Activated CD8-positive, alpha-beta memory T cell treated with anti-CD3 and anti-CD28 coated beads for 24 hours (primary cell): ENCODE results near the gene C1orf232.

Source experiments
- DNase-seq: peaks from one replicate; pipeline ENCODE4 v3.0.0-alpha.2; 2020

The C1orf232 gene

DNA sequence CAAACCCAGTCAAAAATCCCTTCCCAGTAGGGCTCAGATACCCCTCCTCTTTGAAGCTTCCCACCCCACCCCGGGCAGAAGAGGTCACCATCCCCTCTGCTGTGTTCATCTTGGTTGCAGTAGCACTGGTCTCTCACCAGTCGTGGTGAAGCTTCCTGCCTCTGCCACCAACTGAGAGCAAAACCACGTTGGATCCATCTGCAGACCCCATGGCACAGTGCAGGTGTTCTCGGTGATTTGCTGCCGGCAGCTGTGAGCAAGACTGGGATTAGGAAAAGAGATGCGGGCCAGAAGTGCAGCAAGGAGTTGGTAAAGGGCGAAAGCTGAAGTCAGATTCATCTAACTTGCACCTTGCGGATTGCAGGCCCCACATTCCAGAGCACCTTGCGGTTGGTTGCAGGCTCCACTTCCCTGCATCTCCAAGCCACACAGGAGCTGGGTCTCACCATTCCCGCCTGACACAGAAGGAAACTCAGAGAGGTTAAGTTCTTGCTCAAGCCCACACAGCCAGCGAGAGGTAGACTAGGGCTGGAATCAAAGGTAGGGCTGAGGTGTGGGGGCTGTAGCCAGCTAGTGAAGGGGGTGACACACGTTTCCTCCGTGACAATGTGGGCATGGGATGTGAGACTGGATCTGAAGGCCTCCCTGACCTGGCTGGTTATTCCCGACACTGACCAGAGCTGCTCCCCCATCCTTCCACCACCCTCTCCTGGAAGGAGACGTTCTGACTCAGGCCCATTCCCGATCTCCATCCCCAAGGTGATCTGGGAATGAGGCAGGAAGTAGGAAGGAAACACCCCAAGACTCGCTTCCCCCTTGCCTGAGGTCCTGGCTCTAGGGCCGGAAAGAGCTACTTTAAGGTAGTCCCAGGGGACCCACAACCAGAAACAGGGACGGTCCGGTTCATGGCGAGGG, 13.1 kb downstream of the C1orf232 start:
- no peak for DNase-seq

GRCh38 chr1:26154750-26155149, 14.0 kb downstream of the C1orf232 start:
- no peak for DNase-seq

GRCh38 chr1:26153966-26154532, 14.7 kb downstream of the C1orf232 start:
- DNase-seq = no peak

DNA sequence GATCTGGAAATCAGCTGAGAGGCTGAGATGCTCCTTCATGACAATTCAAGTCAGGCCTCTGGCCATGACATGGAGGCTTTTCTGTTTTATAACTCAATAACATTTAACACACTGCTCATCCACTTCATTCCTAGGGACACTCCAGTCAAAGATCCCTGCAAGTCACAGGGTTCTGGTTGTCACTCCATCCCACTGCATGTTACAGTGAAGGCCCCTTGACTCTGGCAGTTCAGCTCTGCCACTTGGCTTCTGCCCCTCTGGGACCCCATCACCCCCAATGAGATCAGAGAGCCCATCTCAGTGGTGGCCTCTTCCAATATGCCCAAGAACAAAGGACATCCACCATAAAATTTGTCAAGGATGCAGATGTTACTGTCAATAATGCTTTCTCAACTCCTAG, 19.9 kb downstream of the C1orf232 start:
- DNase-seq = peak; percentile 26

GRCh38 chr1:26145960-26146294, 22.8 kb downstream of the C1orf232 start:
- no peak for DNase-seq

- peak; percentile 87 for DNase-seq
Measured at GRCh38 chr1:26145041-26145959, 23.5 kb downstream of the C1orf232 start.

DNA sequence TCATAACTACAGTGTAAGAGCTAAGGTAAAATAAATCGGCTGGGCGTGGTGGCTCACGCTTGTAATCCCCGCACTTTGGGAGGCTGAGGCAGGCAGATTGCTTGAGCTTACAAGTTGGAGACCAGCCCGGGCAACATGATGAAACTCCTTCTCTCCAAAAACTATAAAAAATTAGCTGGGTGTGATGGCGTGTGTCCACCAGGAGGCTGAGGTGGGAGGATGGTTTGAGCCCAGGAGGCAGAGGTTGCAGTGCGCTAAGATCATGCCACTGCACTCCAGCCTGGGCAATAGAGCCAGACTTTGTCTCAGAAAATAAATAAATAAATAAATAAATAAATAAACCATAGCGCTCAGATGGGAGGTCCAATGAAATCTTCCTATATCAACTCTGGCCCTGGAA, 26.6 kb downstream of the C1orf232 start:
- peak; percentile 21 for DNase-seq

GRCh38 chr1:26138974-26139558, 29.7 kb downstream of the C1orf232 start:
- no peak for DNase-seq

DNA sequence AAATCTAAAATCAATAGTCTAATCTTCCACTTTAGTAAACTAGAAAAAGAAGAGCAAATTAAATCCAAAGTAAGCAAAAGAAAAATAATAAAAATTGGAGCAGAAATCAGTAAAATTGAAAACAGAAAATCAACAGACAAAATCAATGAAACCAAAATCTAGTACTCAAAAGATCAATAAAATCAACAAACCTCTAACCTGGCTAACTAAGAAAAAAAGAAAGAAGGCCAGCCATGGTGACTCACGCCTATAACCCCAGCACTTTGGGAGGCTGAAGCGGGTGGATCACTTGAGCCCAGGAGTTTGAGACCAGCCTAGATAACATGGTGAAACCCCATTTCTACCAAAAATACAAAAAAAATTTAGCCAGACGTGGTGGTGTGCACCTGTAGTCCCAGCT, 34.3 kb downstream of the C1orf232 start:
- no peak for DNase-seq

DNA sequence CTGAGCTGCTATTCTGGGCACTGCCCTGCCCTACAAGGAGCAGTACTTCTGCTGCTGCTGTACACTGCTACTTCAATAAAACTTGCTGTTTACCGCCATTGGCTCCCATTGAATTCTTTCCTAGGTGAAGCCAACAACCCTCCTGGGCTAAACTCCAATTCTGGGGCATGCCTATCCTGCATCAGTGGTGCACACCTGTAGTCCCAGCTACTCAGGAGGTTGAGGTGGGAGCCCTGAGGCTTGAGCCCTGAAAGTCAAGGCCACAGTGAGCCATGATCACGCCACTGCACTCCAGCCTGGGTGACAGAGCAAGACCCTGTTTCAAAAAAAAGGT, 36.0 kb downstream of the C1orf232 start:
- no peak for DNase-seq

DNA sequence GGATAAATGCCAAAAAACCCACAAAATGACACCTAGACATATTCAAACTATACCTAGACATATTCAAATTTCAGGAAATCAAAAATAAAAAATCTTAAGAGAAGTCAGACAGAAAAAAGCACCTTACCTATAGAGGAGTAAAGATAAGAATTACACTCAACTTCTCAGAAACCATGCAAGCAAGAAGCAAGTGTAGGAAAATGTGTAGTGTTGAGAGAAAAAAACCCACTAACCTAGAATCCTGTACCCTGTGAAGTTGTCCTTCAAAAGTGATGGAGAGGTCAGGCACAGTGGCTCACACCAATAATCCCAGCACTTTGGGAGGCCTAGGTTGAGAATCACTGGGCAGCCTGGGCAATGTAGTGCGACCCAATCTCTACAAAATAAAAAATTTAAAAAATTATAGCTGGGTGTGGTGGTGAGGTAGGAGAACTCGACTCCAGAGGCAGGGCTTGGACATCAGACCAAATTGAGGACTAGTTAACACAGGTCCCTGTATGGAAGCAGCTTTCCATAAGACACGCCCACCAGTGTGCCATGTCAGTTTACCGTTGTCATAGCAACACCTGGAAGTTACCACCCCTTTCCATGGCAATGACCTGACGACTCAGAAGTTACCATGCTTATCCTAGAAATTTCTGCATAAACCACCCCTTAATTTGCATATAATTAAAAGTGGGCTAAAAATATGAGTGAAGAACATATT, 36.5 kb downstream of the C1orf232 start:
- DNase-seq = no peak

DNA sequence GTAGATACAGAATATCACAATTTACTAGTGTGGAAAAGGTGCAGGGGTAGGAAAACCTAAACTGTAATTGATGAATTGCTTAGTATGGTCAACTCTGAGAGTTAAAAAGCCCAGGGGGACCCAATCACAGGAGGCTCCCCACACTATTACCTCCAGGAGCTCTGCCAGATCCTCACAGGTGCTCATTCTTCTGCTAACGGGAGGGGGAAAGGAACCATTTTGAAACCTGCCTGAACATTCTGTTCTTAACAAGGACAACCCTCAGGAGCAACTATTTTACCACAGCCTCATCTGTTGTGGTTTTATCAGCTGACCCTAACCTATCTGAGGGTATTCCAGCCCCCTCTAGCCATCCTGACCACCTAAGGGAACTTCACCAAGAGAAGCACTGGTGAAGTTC, 38.1 kb downstream of the C1orf232 start:
- DNase-seq = no peak

GRCh38 chr1:26129778-26130177, 39.0 kb downstream of the C1orf232 start:
- no peak for DNase-seq

- DNase-seq = no peak
Measured at GRCh38 chr1:26127235-26128163, 41.3 kb downstream of the C1orf232 start.

DNA sequence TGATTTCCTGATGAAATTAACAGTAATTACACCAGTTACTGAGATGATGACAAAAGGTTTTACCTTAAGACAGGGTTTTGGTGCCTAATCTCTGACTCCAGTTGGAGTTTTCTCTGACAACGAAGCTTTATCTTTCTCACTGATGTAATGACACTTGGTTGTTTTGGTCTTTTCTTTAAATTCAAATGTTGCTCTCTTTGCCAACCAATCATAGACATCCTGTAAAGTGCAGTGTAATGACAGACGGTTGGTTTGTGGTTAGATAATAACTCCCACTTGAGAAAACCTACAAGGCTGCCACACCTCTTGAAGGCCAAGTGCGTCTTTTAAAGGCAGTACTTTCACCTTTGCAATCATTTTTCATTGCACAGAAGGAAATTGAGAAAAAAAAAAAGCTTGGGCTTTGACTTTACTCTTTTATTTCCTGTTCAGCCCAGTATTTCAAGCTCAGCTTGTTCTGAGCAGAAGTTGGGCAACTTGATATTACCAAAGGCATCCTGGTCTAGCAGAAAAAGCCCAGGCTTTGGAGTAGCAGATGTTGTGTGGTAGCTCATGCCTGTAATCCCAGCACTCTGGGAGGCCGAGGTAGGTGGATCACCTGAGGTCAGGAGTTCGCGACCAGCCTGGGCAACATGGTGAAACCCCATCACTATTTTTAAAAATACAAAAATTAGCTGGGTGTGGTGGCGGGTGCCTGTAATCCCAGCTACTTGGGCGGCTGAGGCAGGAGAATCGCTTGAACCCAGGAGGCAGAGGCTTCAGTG, 42.3 kb downstream of the C1orf232 start:
- no peak for DNase-seq

- no peak for DNase-seq
Measured at GRCh38 chr1:26125946-26126320, 42.8 kb downstream of the C1orf232 start.

DNA sequence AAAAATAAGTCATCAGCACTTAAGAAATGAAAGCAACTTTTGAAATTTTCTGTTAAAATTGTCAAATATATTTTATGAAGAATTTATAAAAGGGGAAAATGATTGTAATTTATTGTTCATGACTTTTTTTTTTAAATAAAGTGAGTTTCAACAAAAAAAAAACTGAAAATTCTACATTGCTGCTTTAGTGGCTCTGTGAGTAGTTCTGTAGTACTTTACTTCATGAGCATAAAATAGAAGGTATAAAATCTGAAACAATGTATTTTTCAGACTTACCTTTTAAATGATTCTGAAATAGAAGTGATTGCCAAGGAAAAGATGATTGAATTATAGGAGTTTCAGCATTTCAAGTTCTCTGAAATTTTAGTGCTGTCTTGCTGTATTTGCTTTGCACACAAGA, 43.4 kb downstream of the C1orf232 start:
- no peak for DNase-seq

DNA sequence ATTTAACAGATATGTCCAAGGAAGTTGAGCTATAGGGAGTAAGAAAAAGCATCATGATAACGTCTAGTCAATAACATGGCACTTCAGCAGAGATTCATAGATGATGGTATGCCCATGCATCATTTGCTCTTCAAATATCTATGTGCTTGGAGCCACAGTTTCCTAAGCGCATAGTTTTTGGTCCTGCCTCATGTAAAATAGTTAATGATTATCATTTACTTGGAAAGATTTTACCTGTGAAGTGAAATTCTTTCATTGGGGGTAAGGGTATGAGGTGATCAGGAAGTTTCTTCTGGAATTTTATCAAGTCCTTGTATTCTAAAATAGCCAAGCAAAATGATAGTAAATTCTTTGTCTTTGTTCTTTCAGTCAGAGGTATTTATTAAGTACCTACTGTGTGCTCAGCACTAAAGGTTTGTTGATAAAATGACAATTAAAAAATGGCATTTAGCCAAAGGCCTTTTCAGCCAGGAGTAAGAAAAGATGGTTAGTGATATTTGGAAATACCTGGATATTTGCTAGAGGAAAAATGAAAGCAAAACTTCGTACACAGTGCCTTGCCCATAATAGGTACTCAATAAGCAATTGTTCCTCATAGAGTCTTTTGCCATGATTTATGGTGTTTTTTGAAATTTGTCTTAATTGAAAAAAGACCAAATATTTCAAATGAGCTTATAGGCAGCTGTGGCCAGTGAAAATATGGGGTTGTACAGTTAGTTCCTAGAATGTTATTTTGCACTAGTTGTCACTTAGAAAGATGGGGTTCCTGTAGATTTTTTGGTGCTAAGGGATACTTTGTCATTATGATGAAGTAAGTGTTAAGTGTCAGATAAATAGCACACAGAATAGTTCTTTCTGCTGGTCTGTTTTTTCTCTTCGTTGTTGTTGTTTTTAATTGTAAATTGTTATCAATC, 44.1 kb downstream of the C1orf232 start:
- no peak for DNase-seq
